ENCODE data around the gene TEDDM1.

DNA sequence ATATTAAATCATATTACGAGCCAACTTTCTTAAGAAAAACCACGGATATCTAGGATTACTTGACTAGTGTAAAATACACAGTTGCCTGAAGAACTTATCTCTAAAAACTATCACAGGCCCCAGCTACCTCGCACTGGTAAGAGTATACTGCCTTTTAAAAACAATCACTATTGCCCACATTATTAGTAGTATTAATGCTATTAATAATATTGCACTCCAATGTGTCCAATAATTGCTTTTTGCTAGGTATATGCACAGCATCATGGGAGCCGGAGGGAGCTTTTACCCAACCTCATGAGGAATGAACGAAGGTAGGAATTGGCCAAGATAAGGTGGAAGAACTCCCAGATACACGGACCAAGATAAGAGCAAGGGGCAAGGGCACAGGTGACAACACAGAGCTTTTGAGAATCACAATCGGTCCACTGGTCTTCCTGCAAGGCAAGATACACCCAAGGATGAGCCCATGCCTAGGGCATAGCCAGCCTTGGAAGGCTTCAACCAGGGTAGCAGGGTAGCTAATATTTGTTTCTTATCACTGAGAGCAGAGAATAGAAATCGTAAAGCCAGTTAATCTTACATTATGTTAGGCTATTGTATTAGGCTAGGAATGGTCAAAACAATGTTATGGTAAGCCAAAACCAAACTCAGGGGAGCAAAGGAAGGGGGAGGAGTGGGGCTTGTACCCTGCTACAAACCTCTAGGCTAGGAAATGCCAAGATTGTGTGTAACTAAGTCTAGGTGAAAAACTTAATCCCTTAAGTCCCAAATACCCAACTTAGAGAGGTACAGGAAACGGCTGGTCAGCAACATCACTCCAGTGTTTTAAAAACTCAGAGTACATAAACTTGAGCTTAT, 18.3 kb downstream of the TEDDM1 start:
- no peak for TF ChIP-seq EZH2phosphoT487 (IDR thresholded peaks at IDR 0.05; ENCODE audit: borderline replicate concordance)
- TF ChIP-seq, protein P1, sequence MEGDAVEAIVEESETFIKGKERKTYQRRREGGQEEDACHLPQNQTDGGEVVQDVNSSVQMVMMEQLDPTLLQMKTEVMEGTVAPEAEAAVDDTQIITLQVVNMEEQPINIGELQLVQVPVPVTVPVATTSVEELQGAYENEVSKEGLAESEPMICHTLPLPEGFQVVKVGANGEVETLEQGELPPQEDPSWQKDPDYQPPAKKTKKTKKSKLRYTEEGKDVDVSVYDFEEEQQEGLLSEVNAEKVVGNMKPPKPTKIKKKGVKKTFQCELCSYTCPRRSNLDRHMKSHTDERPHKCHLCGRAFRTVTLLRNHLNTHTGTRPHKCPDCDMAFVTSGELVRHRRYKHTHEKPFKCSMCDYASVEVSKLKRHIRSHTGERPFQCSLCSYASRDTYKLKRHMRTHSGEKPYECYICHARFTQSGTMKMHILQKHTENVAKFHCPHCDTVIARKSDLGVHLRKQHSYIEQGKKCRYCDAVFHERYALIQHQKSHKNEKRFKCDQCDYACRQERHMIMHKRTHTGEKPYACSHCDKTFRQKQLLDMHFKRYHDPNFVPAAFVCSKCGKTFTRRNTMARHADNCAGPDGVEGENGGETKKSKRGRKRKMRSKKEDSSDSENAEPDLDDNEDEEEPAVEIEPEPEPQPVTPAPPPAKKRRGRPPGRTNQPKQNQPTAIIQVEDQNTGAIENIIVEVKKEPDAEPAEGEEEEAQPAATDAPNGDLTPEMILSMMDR (conservative IDR thresholded peaks at IDR 0.05; ENCODE audit: low read length), result no peak
